ENCODE data around the gene C4BPA. TPM values are rescaled to one million over a fixed set of nuclear protein-coding genes. Genes with fewer than 3 reads are reported as not detected.

C4BPA gene
- polyA plus RNA-seq, 2 donors: 0.01 TPM; not detected in 1

- Histone ChIP-seq H3K4me3 (ENCODE audit: low read depth in 1 of 2, low read length in 2 of 2) (no peak overlapping the region), H3K27ac (ENCODE audit: low read depth in 2 of 2, low read length in 1 of 2) (no peak overlapping the region), H3K4me1 (ENCODE audit: control insufficient read depth in 2 of 2, insufficient read depth in 2 of 2, low read length in 1 of 2) (no peaks in the 10 kb centered on the region), H3K36me3 (ENCODE audit: control insufficient read depth in 2 of 2, insufficient read depth in 2 of 2, low read length in 1 of 2) (no peaks in the 10 kb centered on the region), H3K27me3 (ENCODE audit: control insufficient read depth in 1 of 2, insufficient read depth in 2 of 2, low read length in 2 of 2) (no peaks in the 10 kb centered on the region), H3K9me3 (ENCODE audit: control insufficient read depth in 2 of 2, insufficient read depth in 1 of 2, low read depth in 1 of 2, low read length in 1 of 2) (no peaks in the 10 kb centered on the region)
- 41 to 45% methylated on average over 1 of the region's 1 CpG for WGBS, 2 donors
Measured at GRCh38 chr1:207188901-207189300, 84.9 kb downstream of the C4BPA start.

GRCh38 chr1:207191061-207191460 lies 87.0 kb downstream of the C4BPA start:
- no peaks in the 10 kb centered on the region for H3K27me3 ChIP-seq (ENCODE audit: control insufficient read depth in 1 of 2, insufficient read depth in 2 of 2, low read length in 2 of 2)
- no peaks in the 10 kb centered on the region for H3K9me3 ChIP-seq (ENCODE audit: control insufficient read depth in 2 of 2, insufficient read depth in 1 of 2, low read depth in 1 of 2, low read length in 1 of 2)
- H3K4me1 ChIP-seq (ENCODE audit: control insufficient read depth in 2 of 2, insufficient read depth in 2 of 2, low read length in 1 of 2): no peaks in the 10 kb centered on the region
- no peak overlapping the region for H3K27ac ChIP-seq (ENCODE audit: low read depth in 2 of 2, low read length in 1 of 2)
- no peaks in the 10 kb centered on the region for H3K36me3 ChIP-seq (ENCODE audit: control insufficient read depth in 2 of 2, insufficient read depth in 2 of 2, low read length in 1 of 2)
- no peak overlapping the region for H3K4me3 ChIP-seq (ENCODE audit: low read depth in 1 of 2, low read length in 2 of 2)

GRCh38 chr1:207191776-207192175 lies 87.7 kb downstream of the C4BPA start:
- H3K36me3 ChIP-seq (ENCODE audit: control insufficient read depth in 2 of 2, insufficient read depth in 2 of 2, low read length in 1 of 2): no peaks in the 10 kb centered on the region
- H3K9me3 ChIP-seq (ENCODE audit: control insufficient read depth in 2 of 2, insufficient read depth in 1 of 2, low read depth in 1 of 2, low read length in 1 of 2): no peaks in the 10 kb centered on the region
- no peak overlapping the region for H3K4me3 ChIP-seq (ENCODE audit: low read depth in 1 of 2, low read length in 2 of 2)
- no peaks in the 10 kb centered on the region for H3K27me3 ChIP-seq (ENCODE audit: control insufficient read depth in 1 of 2, insufficient read depth in 2 of 2, low read length in 2 of 2)
- H3K4me1 ChIP-seq (ENCODE audit: control insufficient read depth in 2 of 2, insufficient read depth in 2 of 2, low read length in 1 of 2): no peaks in the 10 kb centered on the region
- 88 to 89% methylated on average over 3 of the region's 3 CpGs for WGBS, 2 donors
- H3K27ac ChIP-seq (ENCODE audit: low read depth in 2 of 2, low read length in 1 of 2): no peak overlapping the region

GRCh38 chr1:207194197-207194596 lies 90.2 kb downstream of the C4BPA start:
- H3K4me1 ChIP-seq (ENCODE audit: control insufficient read depth in 2 of 2, insufficient read depth in 2 of 2, low read length in 1 of 2): no peaks in the 10 kb centered on the region
- H3K27ac ChIP-seq (ENCODE audit: low read depth in 2 of 2, low read length in 1 of 2): no peak overlapping the region
- H3K27me3 ChIP-seq (ENCODE audit: control insufficient read depth in 1 of 2, insufficient read depth in 2 of 2, low read length in 2 of 2): no peaks in the 10 kb centered on the region
- no peak overlapping the region for H3K4me3 ChIP-seq (ENCODE audit: low read depth in 1 of 2, low read length in 2 of 2)
- no peaks in the 10 kb centered on the region for H3K36me3 ChIP-seq (ENCODE audit: control insufficient read depth in 2 of 2, insufficient read depth in 2 of 2, low read length in 1 of 2)
- no peaks in the 10 kb centered on the region for H3K9me3 ChIP-seq (ENCODE audit: control insufficient read depth in 2 of 2, insufficient read depth in 1 of 2, low read depth in 1 of 2, low read length in 1 of 2)
- 90 to 93% methylated on average over 1 of the region's 1 CpG for WGBS, 2 donors

Other genes with a start within 250 kb of the C4BPA start
- gene IL20, start 238.6 kb upstream of the C4BPA start, polyA plus RNA-seq: under 1 TPM in 1 of 2 donors, not detected in 1; 0.05 TPM
- not detected for gene IL24, start 206.8 kb upstream of the C4BPA start, polyA plus RNA-seq
- 1 to 10 TPM in 1 of 2 donors, under 1 TPM in 1; 0.90 to 2.5 TPM for gene FCMR, start 182.3 kb upstream of the C4BPA start, polyA plus RNA-seq
- 1 to 10 TPM in 1 of 2 donors, under 1 TPM in 1; 0.24 to 1.2 TPM for gene PIGR, start 157.8 kb upstream of the C4BPA start, polyA plus RNA-seq
- under 1 TPM; 0.02 to 0.06 TPM for gene FCAMR, start 133.8 kb upstream of the C4BPA start, polyA plus RNA-seq
- gene C1orf116, start 71.5 kb upstream of the C4BPA start, polyA plus RNA-seq: 10 to 100 TPM; 72.9 to 85.8 TPM
- 10 to 100 TPM; 13.9 to 39.4 TPM for gene YOD1, start 53.0 kb upstream of the C4BPA start, polyA plus RNA-seq
- gene PFKFB2, start 51.0 kb upstream of the C4BPA start, polyA plus RNA-seq: 1 to 10 TPM; 4.7 to 8.3 TPM
- gene C4BPB, start 15.4 kb upstream of the C4BPA start, polyA plus RNA-seq: under 1 TPM in 1 of 2 donors, not detected in 1; 0.08 TPM
- 100 to 1,000 TPM in 1 of 2 donors, 10 to 100 TPM in 1; 48.6 to 118 TPM for gene CD55, start 217.4 kb downstream of the C4BPA start, polyA plus RNA-seq

Measured in esophagus (tissue), 2 donors.